ENCODE measurements around the gene RASSF5.

The RASSF5 gene

GRCh38 chr1:206500046-206500445 is 7.3 kb upstream of the RASSF5 start:
- DNase-seq = no peak

GRCh38 chr1:206501881-206502280 is 5.5 kb upstream of the RASSF5 start:
- no peak for DNase-seq

GRCh38 chr1:206502403-206502802 is 4.9 kb upstream of the RASSF5 start:
- DNase-seq = no peak

- DNase-seq = no peak
These were observed 4.5 kb upstream of the RASSF5 start for GRCh38 chr1:206502812-206503211.

GRCh38 chr1:206503591-206504362 is 3.6 kb upstream of the RASSF5 start:
- DNase-seq = peak; percentile 60

GRCh38 chr1:206504363-206504713 is 3.0 kb upstream of the RASSF5 start:
- DNase-seq = no peak

- DNase-seq = no peak
These were observed 1.5 kb upstream of the RASSF5 start for GRCh38 chr1:206505702-206506355.

GRCh38 chr1:206506405-206507283 is 687 bp upstream of the RASSF5 start:
- no peak for DNase-seq

- no peak for DNase-seq
These were observed 979 bp downstream of the RASSF5 start for GRCh38 chr1:206508130-206508889.

GRCh38 chr1:206508956-206509355 is 1.6 kb downstream of the RASSF5 start:
- peak; percentile 70 for DNase-seq

GRCh38 chr1:206509612-206510257 is 2.4 kb downstream of the RASSF5 start:
- DNase-seq = no peak

- DNase-seq = no peak
These were observed 3.0 kb downstream of the RASSF5 start for GRCh38 chr1:206510371-206510770.

GRCh38 chr1:206511362-206512057 is 4.2 kb downstream of the RASSF5 start:
- DNase-seq = no peak

- no peak for DNase-seq
These were observed 4.9 kb downstream of the RASSF5 start for GRCh38 chr1:206512058-206512850.

- no peak for DNase-seq
These were observed 5.5 kb downstream of the RASSF5 start for GRCh38 chr1:206512851-206513180.

- DNase-seq = peak; percentile 92
These were observed 6.2 kb downstream of the RASSF5 start for GRCh38 chr1:206513312-206514111.

GRCh38 chr1:206514813-206515387 is 7.6 kb downstream of the RASSF5 start:
- DNase-seq = no peak

GRCh38 chr1:206516728-206516990 is 9.3 kb downstream of the RASSF5 start:
- no peak for DNase-seq

- no peak for DNase-seq
These were observed 10.5 kb downstream of the RASSF5 start for GRCh38 chr1:206517784-206518183.

- no peak for DNase-seq
These were observed 10.9 kb downstream of the RASSF5 start for GRCh38 chr1:206518206-206518605.

Data from right hindlimb (tissue), 1 donor.